ENCODE results near the gene STARD10.

STARD10 gene

GRCh38 chr11:72719144-72719543 is 74.7 kb downstream of the STARD10 start:
- Histone ChIP-seq H3K36me3 (ENCODE audit: control insufficient read depth, insufficient read depth, low read length) (peaks cover 10% of the 10 kb centered on the region), H3K27me3 (replicated peaks; ENCODE audit: control insufficient read depth, insufficient read depth, low read length, poor library complexity, severe bottlenecking) (no peaks in the 10 kb centered on the region), H3K4me3 (ENCODE audit: insufficient read depth, low read depth, low read length, poor library complexity, severe bottlenecking) (no peak overlapping the region), H3K27ac (ENCODE audit: insufficient read depth, low read length, poor library complexity, severe bottlenecking) (no peak overlapping the region), H3K4me1 (ENCODE audit: control insufficient read depth, insufficient read depth, low read length, poor library complexity, severe bottlenecking) (peaks cover 31% of the 10 kb centered on the region), H3K9me3 (ENCODE audit: control insufficient read depth, low read length) (no peaks in the 10 kb centered on the region)
- no peak for DNase-seq

- DNase-seq: no peak
- peaks cover 13% of the 10 kb centered on the region for H3K36me3 ChIP-seq (ENCODE audit: control insufficient read depth, insufficient read depth, low read length)
Observed at GRCh38 chr11:72718101-72718501, 75.7 kb downstream of the STARD10 start.

GRCh38 chr11:72716788-72717435 is 76.9 kb downstream of the STARD10 start:
- Histone ChIP-seq H3K4me3 (ENCODE audit: insufficient read depth, low read depth, low read length, poor library complexity, severe bottlenecking) (no peak overlapping the region), H3K9me3 (ENCODE audit: control insufficient read depth, low read length) (no peaks in the 10 kb centered on the region), H3K27ac (ENCODE audit: insufficient read depth, low read length, poor library complexity, severe bottlenecking) (no peak overlapping the region), H3K27me3 (replicated peaks; ENCODE audit: control insufficient read depth, insufficient read depth, low read length, poor library complexity, severe bottlenecking) (no peaks in the 10 kb centered on the region), H3K4me1 (ENCODE audit: control insufficient read depth, insufficient read depth, low read length, poor library complexity, severe bottlenecking) (peaks cover 23% of the 10 kb centered on the region), H3K36me3 (ENCODE audit: control insufficient read depth, insufficient read depth, low read length) (peaks cover 24% of the 10 kb centered on the region)
- DNase-seq: no peak

More at GRCh38 chr11:72718101-72718501, 75.7 kb downstream of the STARD10 start:
- Histone ChIP-seq H3K27me3 (replicated peaks; ENCODE audit: control insufficient read depth, insufficient read depth, low read length, poor library complexity, severe bottlenecking) (no peaks in the 10 kb centered on the region), H3K4me1 (ENCODE audit: control insufficient read depth, insufficient read depth, low read length, poor library complexity, severe bottlenecking) (peaks cover 31% of the 10 kb centered on the region), H3K9me3 (ENCODE audit: control insufficient read depth, low read length) (no peaks in the 10 kb centered on the region), H3K27ac (ENCODE audit: insufficient read depth, low read length, poor library complexity, severe bottlenecking) (no peak overlapping the region), H3K4me3 (ENCODE audit: insufficient read depth, low read depth, low read length, poor library complexity, severe bottlenecking) (no peak overlapping the region)

- no peak for DNase-seq
- Histone ChIP-seq H3K27ac (ENCODE audit: insufficient read depth, low read length, poor library complexity, severe bottlenecking) (no peak overlapping the region), H3K27me3 (replicated peaks; ENCODE audit: control insufficient read depth, insufficient read depth, low read length, poor library complexity, severe bottlenecking) (no peaks in the 10 kb centered on the region), H3K4me1 (ENCODE audit: control insufficient read depth, insufficient read depth, low read length, poor library complexity, severe bottlenecking) (peaks cover 21% of the 10 kb centered on the region), H3K36me3 (ENCODE audit: control insufficient read depth, insufficient read depth, low read length) (peaks cover 30% of the 10 kb centered on the region), H3K9me3 (ENCODE audit: control insufficient read depth, low read length) (no peaks in the 10 kb centered on the region), H3K4me3 (ENCODE audit: insufficient read depth, low read depth, low read length, poor library complexity, severe bottlenecking) (no peak overlapping the region)
Observed at GRCh38 chr11:72716290-72716689, 77.6 kb downstream of the STARD10 start.

GRCh38 chr11:72712841-72713240 is 81.0 kb downstream of the STARD10 start:
- Histone ChIP-seq H3K36me3 (ENCODE audit: control insufficient read depth, insufficient read depth, low read length) (peaks cover 60% of the 10 kb centered on the region), H3K9me3 (ENCODE audit: control insufficient read depth, low read length) (no peaks in the 10 kb centered on the region), H3K4me3 (ENCODE audit: insufficient read depth, low read depth, low read length, poor library complexity, severe bottlenecking) (no peak overlapping the region), H3K27ac (ENCODE audit: insufficient read depth, low read length, poor library complexity, severe bottlenecking) (no peak overlapping the region), H3K4me1 (ENCODE audit: control insufficient read depth, insufficient read depth, low read length, poor library complexity, severe bottlenecking) (no peaks in the 10 kb centered on the region), H3K27me3 (replicated peaks; ENCODE audit: control insufficient read depth, insufficient read depth, low read length, poor library complexity, severe bottlenecking) (no peaks in the 10 kb centered on the region)
- DNase-seq: no peak

- H3K9me3 ChIP-seq (ENCODE audit: control insufficient read depth, low read length): no peaks in the 10 kb centered on the region
- H3K36me3 ChIP-seq (ENCODE audit: control insufficient read depth, insufficient read depth, low read length): peaks cover 66% of the 10 kb centered on the region
- DNase-seq: no peak
- no peaks in the 10 kb centered on the region for H3K4me1 ChIP-seq (ENCODE audit: control insufficient read depth, insufficient read depth, low read length, poor library complexity, severe bottlenecking)
- no peak overlapping the region for H3K4me3 ChIP-seq (ENCODE audit: insufficient read depth, low read depth, low read length, poor library complexity, severe bottlenecking)
- H3K27ac ChIP-seq (ENCODE audit: insufficient read depth, low read length, poor library complexity, severe bottlenecking): no peak overlapping the region
- H3K27me3 ChIP-seq (replicated peaks; ENCODE audit: control insufficient read depth, insufficient read depth, low read length, poor library complexity, severe bottlenecking): no peaks in the 10 kb centered on the region
Observed at GRCh38 chr11:72712168-72712751, 81.6 kb downstream of the STARD10 start.

- Histone ChIP-seq H3K27ac (ENCODE audit: insufficient read depth, low read length, poor library complexity, severe bottlenecking) (no peak overlapping the region), H3K36me3 (ENCODE audit: control insufficient read depth, insufficient read depth, low read length) (peaks cover 72% of the 10 kb centered on the region)
Observed at GRCh38 chr11:72711141-72711540, 82.7 kb downstream of the STARD10 start.

GRCh38 chr11:72710278-72710677 is 83.6 kb downstream of the STARD10 start:
- no peak overlapping the region for H3K27ac ChIP-seq (ENCODE audit: insufficient read depth, low read length, poor library complexity, severe bottlenecking)
- no peak for DNase-seq
- H3K36me3 ChIP-seq (ENCODE audit: control insufficient read depth, insufficient read depth, low read length): peaks cover 79% of the 10 kb centered on the region
- no peaks in the 10 kb centered on the region for H3K9me3 ChIP-seq (ENCODE audit: control insufficient read depth, low read length)
- H3K4me3 ChIP-seq (ENCODE audit: insufficient read depth, low read depth, low read length, poor library complexity, severe bottlenecking): no peak overlapping the region
- no peaks in the 10 kb centered on the region for H3K4me1 ChIP-seq (ENCODE audit: control insufficient read depth, insufficient read depth, low read length, poor library complexity, severe bottlenecking)
- no peaks in the 10 kb centered on the region for H3K27me3 ChIP-seq (replicated peaks; ENCODE audit: control insufficient read depth, insufficient read depth, low read length, poor library complexity, severe bottlenecking)

More at GRCh38 chr11:72711141-72711540, 82.7 kb downstream of the STARD10 start:
- H3K4me3 ChIP-seq (ENCODE audit: insufficient read depth, low read depth, low read length, poor library complexity, severe bottlenecking): no peak overlapping the region
- H3K9me3 ChIP-seq (ENCODE audit: control insufficient read depth, low read length): no peaks in the 10 kb centered on the region
- no peaks in the 10 kb centered on the region for H3K27me3 ChIP-seq (replicated peaks; ENCODE audit: control insufficient read depth, insufficient read depth, low read length, poor library complexity, severe bottlenecking)
- H3K4me1 ChIP-seq (ENCODE audit: control insufficient read depth, insufficient read depth, low read length, poor library complexity, severe bottlenecking): no peaks in the 10 kb centered on the region
- no peak for DNase-seq

GRCh38 chr11:72709478-72710238 is 84.2 kb downstream of the STARD10 start:
- no peak overlapping the region for H3K4me3 ChIP-seq (ENCODE audit: insufficient read depth, low read depth, low read length, poor library complexity, severe bottlenecking)
- no peaks in the 10 kb centered on the region for H3K4me1 ChIP-seq (ENCODE audit: control insufficient read depth, insufficient read depth, low read length, poor library complexity, severe bottlenecking)
- no peaks in the 10 kb centered on the region for H3K27me3 ChIP-seq (replicated peaks; ENCODE audit: control insufficient read depth, insufficient read depth, low read length, poor library complexity, severe bottlenecking)
- peaks cover 83% of the 10 kb centered on the region for H3K36me3 ChIP-seq (ENCODE audit: control insufficient read depth, insufficient read depth, low read length)
- DNase-seq: no peak
- H3K27ac ChIP-seq (ENCODE audit: insufficient read depth, low read length, poor library complexity, severe bottlenecking): no peak overlapping the region
- H3K9me3 ChIP-seq (ENCODE audit: control insufficient read depth, low read length): no peaks in the 10 kb centered on the region

GRCh38 chr11:72707032-72707431 is 86.8 kb downstream of the STARD10 start:
- Histone ChIP-seq H3K9me3 (ENCODE audit: control insufficient read depth, low read length) (no peaks in the 10 kb centered on the region), H3K4me3 (ENCODE audit: insufficient read depth, low read depth, low read length, poor library complexity, severe bottlenecking) (no peak overlapping the region), H3K36me3 (ENCODE audit: control insufficient read depth, insufficient read depth, low read length) (peaks cover 94% of the 10 kb centered on the region), H3K4me1 (ENCODE audit: control insufficient read depth, insufficient read depth, low read length, poor library complexity, severe bottlenecking) (no peaks in the 10 kb centered on the region), H3K27ac (ENCODE audit: insufficient read depth, low read length, poor library complexity, severe bottlenecking) (no peak overlapping the region), H3K27me3 (replicated peaks; ENCODE audit: control insufficient read depth, insufficient read depth, low read length, poor library complexity, severe bottlenecking) (no peaks in the 10 kb centered on the region)
- no peak for DNase-seq
